GM23338 (cell line): ENCODE results near the gene CCDC201. TPM values are rescaled to one million over a fixed set of nuclear protein-coding genes. Genes with fewer than 3 reads are reported as not detected.
"Not testable (repeated sequence)": the region's sequence is repeated elsewhere in the genome, so short reads cannot be mapped to it uniquely, and the experiment has no call there.

ENCODE experiments used
- ATAC-seq: fragments of 200-7000 bp; cut with Tn5 transposase; 3 replicates; pipeline ENCODE4 v1.9.1; 2020
- DNase-seq: peaks from one replicate; pipeline ENCODE4 v3.0.0-alpha.2; 2015; ENCODE audit warnings: low spot score
- H2AFZ ChIP-seq: fragments of 200-600 bp; sonication (generic); 2 replicates; pipeline ENCODE4 v1.8.0; 2016; ENCODE audit warnings: antibody characterized with exemption, mild to moderate bottlenecking, moderate library complexity
- H3F3A ChIP-seq: fragments of 200-600 bp; sonication (generic); replicated peaks from 2 replicates; pipeline ENCODE4 v1.8.0; 2017; ENCODE audit warnings: antibody characterized with exemption, mixed run types, low read depth
- H3K27ac ChIP-seq: fragments of 200-600 bp; sonication (generic); 2 replicates; pipeline ENCODE4 v1.6.1; 2016; ENCODE audit warnings: low read depth
- H3K27me3 ChIP-seq: fragments of 200-600 bp; sonication (generic); 2 replicates; pipeline ENCODE4 v1.8.0; 2016; ENCODE audit warnings: mild to moderate bottlenecking, mixed run types, moderate library complexity; ENCODE audit not compliant: insufficient read depth
- H3K36me3 ChIP-seq: fragments of 200-600 bp; sonication (generic); 2 replicates; pipeline ENCODE4 v1.8.0; 2016; ENCODE audit warnings: mild to moderate bottlenecking; ENCODE audit not compliant: insufficient read depth
- H3K4me1 ChIP-seq: fragments of 200-600 bp; sonication (generic); 2 replicates; pipeline ENCODE4 v1.8.0; 2016; ENCODE audit warnings: mild to moderate bottlenecking, moderate library complexity; ENCODE audit not compliant: insufficient read depth
- H3K4me2 ChIP-seq: fragments of 200-600 bp; sonication (generic); 2 replicates; pipeline ENCODE4 v1.7.1; 2017; ENCODE audit warnings: mixed run types
- H3K4me3 ChIP-seq: fragments of 200-600 bp; sonication (generic); 2 replicates; pipeline ENCODE4 v1.6.1; 2016; ENCODE audit warnings: mixed run types
- H3K79me2 ChIP-seq: fragments of 200-600 bp; sonication (generic); replicated peaks from 2 replicates; pipeline ENCODE4 v1.8.0; 2017; ENCODE audit warnings: mild to moderate bottlenecking; ENCODE audit not compliant: insufficient read depth
- H3K9me2 ChIP-seq: fragments of 200-600 bp; sonication (generic); 2 replicates; pipeline ENCODE4 v1.8.0; 2017; ENCODE audit not compliant: insufficient read depth
- H4K20me1 ChIP-seq: fragments of 200-600 bp; sonication (generic); replicated peaks from 2 replicates; pipeline ENCODE4 v1.8.0; 2017; ENCODE audit warnings: mild to moderate bottlenecking; ENCODE audit not compliant: insufficient read depth
- H3K27ac Mint-ChIP-seq: 2 replicates; pipeline ENCODE4 v1.8.0; 2020; ENCODE audit warnings: inconsistent platforms, mild to moderate bottlenecking, moderate library complexity, mixed read lengths
- H3K27me3 Mint-ChIP-seq: 3 replicates; pipeline ENCODE4 v1.8.0; 2022; ENCODE audit warnings: low read depth, mild to moderate bottlenecking, moderate library complexity, mixed read lengths, inconsistent platforms; ENCODE audit not compliant: insufficient read depth, poor library complexity
- H3K36me3 Mint-ChIP-seq: 3 replicates; pipeline ENCODE4 v1.8.0; 2021; ENCODE audit warnings: low read depth, mild to moderate bottlenecking, inconsistent platforms, moderate library complexity, mixed read lengths
- H3K4me1 Mint-ChIP-seq: 3 replicates; pipeline ENCODE4 v1.8.0; 2020; ENCODE audit warnings: mild to moderate bottlenecking, inconsistent platforms, mixed read lengths
- H3K4me3 Mint-ChIP-seq: 3 replicates; pipeline ENCODE4 v1.8.0; 2021; ENCODE audit warnings: moderate library complexity, mild to moderate bottlenecking, inconsistent platforms, mixed read lengths
- H3K9me3 Mint-ChIP-seq: 3 replicates; pipeline ENCODE4 v1.8.0; 2020; ENCODE audit warnings: moderate library complexity, mild to moderate bottlenecking, inconsistent platforms, mixed read lengths
- CTCF ChIP-seq, 2 experiments: fragments of 200-600 bp in 1 of 2; sonication (generic) in 1 of 2; conservative IDR thresholded peaks; 2 replicates each; pipeline versions ENCODE4 v1.5.1 to v1.6.1; 2016 to 2017; ENCODE audit warnings: antibody characterized with exemption in 2 of 2, low read depth in 2 of 2, mild to moderate bottlenecking in 2 of 2, moderate library complexity in 1 of 2
- REST ChIP-seq: IDR thresholded peaks from one replicate; pipeline ENCODE4 v1.6.1; 2018; ENCODE audit warnings: antibody characterized with exemption; ENCODE audit not compliant: unreplicated experiment
- polyA plus RNA-seq: library from polyadenylated mRNA; unstranded; fragments of >200 nt; fragmentation: Nextera tagmentation; extraction: Ambion mirVana; gene quantifications from 2 replicates; pipeline ENCODE4 v1.2.1, GENCODE V29; 2016
- total RNA-seq: library from RNA; depleted of rRNA; stranded (reverse); fragments of >200 nt; shearing (Covaris generic); gene quantifications from 2 replicates; pipeline ENCODE4 v1.2.3, GENCODE V29; 2014

The CCDC201 gene
- total and polyA plus RNA-seq, 2 experiments from 2014 or later, result not detected

- no peak overlapping the region for H2AFZ ChIP-seq
- Mint-ChIP-seq H3K4me3 (no peak overlapping the region), H3K27me3 (peaks cover 6% of the 10 kb centered on the region), H3K36me3 (no peaks in the 10 kb centered on the region), H3K9me3 (no peaks in the 10 kb centered on the region), H3K4me1 (no peaks in the 10 kb centered on the region; the same call in 2 of the 3 replicates), H3K27ac (no peak overlapping the region)
- ATAC-seq, result peak; percentile 95
- H3K4me3 ChIP-seq, result no peak overlapping the region
- no peaks in the 10 kb centered on the region for H3K9me2 ChIP-seq
- no peaks in the 10 kb centered on the region for H3K36me3 ChIP-seq
- no peak overlapping the region for H3K4me2 ChIP-seq
- no peak overlapping the region for H3K27ac ChIP-seq
- no peaks in the 10 kb centered on the region for H4K20me1 ChIP-seq
- H3K27me3 ChIP-seq, result no peaks in the 10 kb centered on the region
- DNase-seq, result peak; percentile 68
- no peaks in the 10 kb centered on the region for H3K4me1 ChIP-seq
- TF ChIP-seq REST (no peak), CTCF (conservative IDR thresholded peaks at IDR 0.05; ENCODE audit: low read depth in 2 of 2) (peak; percentile 57 to 78)
- H3F3A ChIP-seq, result no peaks in the 10 kb centered on the region
- no peaks in the 10 kb centered on the region for H3K79me2 ChIP-seq
Observed at GRCh38 chr7:45863715-45864114, 9.2 kb downstream of the CCDC201 start.

- not testable (repeated sequence) for H3K9me3 Mint-ChIP-seq, H3K27me3 ChIP-seq, ATAC-seq, H3K9me2 ChIP-seq, H3K79me2 ChIP-seq, H3K27ac Mint-ChIP-seq, H3K4me2 ChIP-seq, H4K20me1 ChIP-seq, H3K4me1 ChIP-seq, H3K4me1 Mint-ChIP-seq, H3K27me3 Mint-ChIP-seq, H3K4me3 ChIP-seq, H3K4me3 Mint-ChIP-seq, H3K36me3 Mint-ChIP-seq, H3K36me3 ChIP-seq, H3K27ac ChIP-seq, H2AFZ ChIP-seq, H3F3A ChIP-seq, DNase-seq
Observed at GRCh38 chr7:45856888-45857287, 16.0 kb downstream of the CCDC201 start.

GRCh38 chr7:45855680-45856079 is 17.2 kb downstream of the CCDC201 start:
- H3K4me1 ChIP-seq, H3K79me2 ChIP-seq, H3K27me3 ChIP-seq, H3K27ac Mint-ChIP-seq, H3F3A ChIP-seq, ATAC-seq, DNase-seq, H3K27me3 Mint-ChIP-seq, H3K4me1 Mint-ChIP-seq, H3K4me2 ChIP-seq, H2AFZ ChIP-seq, H3K36me3 ChIP-seq, H4K20me1 ChIP-seq, H3K36me3 Mint-ChIP-seq, H3K4me3 Mint-ChIP-seq, H3K9me3 Mint-ChIP-seq, H3K27ac ChIP-seq, H3K4me3 ChIP-seq, H3K9me2 ChIP-seq: not testable (repeated sequence)

- H3K36me3 ChIP-seq, H3K4me1 ChIP-seq, H3K27me3 ChIP-seq, H2AFZ ChIP-seq, H3K79me2 ChIP-seq, DNase-seq, H3K4me3 Mint-ChIP-seq, H3K36me3 Mint-ChIP-seq, H3K9me3 Mint-ChIP-seq, ATAC-seq, H3K27ac Mint-ChIP-seq, H3K4me2 ChIP-seq, H3K4me3 ChIP-seq, H3K27me3 Mint-ChIP-seq, H3F3A ChIP-seq, H3K27ac ChIP-seq, H3K9me2 ChIP-seq, H4K20me1 ChIP-seq, H3K4me1 Mint-ChIP-seq: not testable (repeated sequence)
Observed at GRCh38 chr7:45853491-45853890, 19.4 kb downstream of the CCDC201 start.

- not testable (repeated sequence) for H3K9me3 Mint-ChIP-seq, H3K4me3 ChIP-seq, H2AFZ ChIP-seq, H3K27me3 ChIP-seq, H4K20me1 ChIP-seq, H3K4me3 Mint-ChIP-seq, H3F3A ChIP-seq, H3K9me2 ChIP-seq, H3K27ac Mint-ChIP-seq, H3K36me3 Mint-ChIP-seq, H3K4me2 ChIP-seq, H3K27ac ChIP-seq, H3K79me2 ChIP-seq, ATAC-seq, H3K27me3 Mint-ChIP-seq, H3K36me3 ChIP-seq, H3K4me1 Mint-ChIP-seq, H3K4me1 ChIP-seq, DNase-seq
Observed at GRCh38 chr7:45852984-45853383, 19.9 kb downstream of the CCDC201 start.
